SIG-M5 treated with dmso at 0.1 percent for 504 hours (cell line): ENCODE data around the gene TOR2A.
"Not testable (repeated sequence)": the region's sequence is repeated elsewhere in the genome, so short reads cannot be mapped to it uniquely, and the experiment has no call there.

ENCODE experiments used
- DNase-seq: peaks from one replicate; lab custom pipeline; 2025; ENCODE audit not compliant: unreplicated experiment; lab: John Stamatoyannopoulos, UW

Gene TOR2A

GRCh38 chr9:127769101-127769500 is 34.0 kb upstream of the TOR2A start:
- no peak for DNase-seq

- DNase-seq = no peak
These were observed 33.6 kb upstream of the TOR2A start for GRCh38 chr9:127768698-127769097.

GRCh38 chr9:127767909-127768331 is 32.8 kb upstream of the TOR2A start:
- DNase-seq = no peak

- DNase-seq = no peak
These were observed 32.3 kb upstream of the TOR2A start for GRCh38 chr9:127767410-127767809.

GRCh38 chr9:127765418-127765817 is 30.3 kb upstream of the TOR2A start:
- DNase-seq = no peak

GRCh38 chr9:127763918-127764384 is 28.9 kb upstream of the TOR2A start:
- DNase-seq = no peak

GRCh38 chr9:127762111-127762676 is 27.1 kb upstream of the TOR2A start:
- no peak for DNase-seq

GRCh38 chr9:127761491-127761956 is 26.4 kb upstream of the TOR2A start:
- no peak for DNase-seq

- DNase-seq = no peak
These were observed 26.0 kb upstream of the TOR2A start for GRCh38 chr9:127761061-127761460.

- DNase-seq = no peak
These were observed 23.7 kb upstream of the TOR2A start for GRCh38 chr9:127758843-127759242.

- not testable (repeated sequence) for DNase-seq
These were observed 21.7 kb upstream of the TOR2A start for GRCh38 chr9:127756776-127757175.

- DNase-seq = no peak
These were observed 21.1 kb upstream of the TOR2A start for GRCh38 chr9:127756233-127756632.

- DNase-seq = no peak
These were observed 20.3 kb upstream of the TOR2A start for GRCh38 chr9:127755061-127756060.

- DNase-seq = no peak
These were observed 19.3 kb upstream of the TOR2A start for GRCh38 chr9:127754099-127755060.

GRCh38 chr9:127753622-127754021 is 18.5 kb upstream of the TOR2A start:
- no peak for DNase-seq

- DNase-seq = no peak
These were observed 18.1 kb upstream of the TOR2A start for GRCh38 chr9:127753148-127753547.

- no peak for DNase-seq
These were observed 16.4 kb upstream of the TOR2A start for GRCh38 chr9:127751269-127752054.

GRCh38 chr9:127749090-127749787 is 14.1 kb upstream of the TOR2A start:
- DNase-seq = no peak

- DNase-seq = no peak
These were observed 12.0 kb upstream of the TOR2A start for GRCh38 chr9:127746959-127747569.
